A549 treated with CORT108297 at 1 μM for 4 hours (cell line): ENCODE data around the gene PROX2. TPM values are rescaled to one million over a fixed set of nuclear protein-coding genes. Genes with fewer than 3 reads are reported as not detected.

Experiments used
- total RNA-seq: library from RNA; stranded (reverse); fragments of 200-300 nt; extraction: Qiagen RNA extraction; gene quantifications from 5 replicates; pipeline ENCODE4 v1.2.3, GENCODE V29; 2022

Gene PROX2
- not detected in 5 replicates for total RNA-seq

GRCh38 chr14:74875941-74876913, at the start of gene PROX2:
Gene PROX2, minus strand, starts transcription at chr14:74876145. Its CDS starts 12,311 bp downstream, at chr14:74863834.

GRCh38 chr14:74922752-74923401, 46.9 kb upstream of the PROX2 start, which contains the start of gene RPS6KL1:
Gene RPS6KL1, minus strand, starts transcription at chr14:74923260. Its CDS starts 1,719 bp downstream, at chr14:74921541.

GRCh38 chr14:74881431-74882102, 5.6 kb upstream of the PROX2 start, which contains the start of gene DLST:
Gene DLST, plus strand, starts transcription at chr14:74881916. Its CDS starts 38 bp downstream, at chr14:74881954.

Other genes starting within 250 kb of the PROX2 start
- 22.1 to 27.8 TPM (median 25.4 TPM) in 5 replicates for gene AREL1, start 163.1 kb downstream of the PROX2 start, total RNA-seq
- 47.2 to 79.4 TPM (median 47.4 TPM) in 5 replicates for gene FCF1, start 163.0 kb downstream of the PROX2 start, total RNA-seq
- gene YLPM1, start 112.8 kb downstream of the PROX2 start, total RNA-seq, result 33.7 to 49.5 TPM (median 37.9 TPM) in 5 replicates
- 92.4 to 101 TPM (median 95.3 TPM) in 5 replicates for gene DLST, start 5.8 kb upstream of the PROX2 start, total RNA-seq
- 0.22 to 0.65 TPM (median 0.47 TPM) in 5 replicates for gene RPS6KL1, start 47.1 kb upstream of the PROX2 start, total RNA-seq
- gene PGF, start 79.5 kb upstream of the PROX2 start, total RNA-seq, result 2.5 to 4.2 TPM (median 3.8 TPM) in 5 replicates
- 72.8 to 81.4 TPM (median 77.8 TPM) in 5 replicates for gene EIF2B2, start 126.8 kb upstream of the PROX2 start, total RNA-seq
- gene MLH3, start 175.3 kb upstream of the PROX2 start, total RNA-seq, result 15.3 to 18.5 TPM (median 16.3 TPM) in 5 replicates
- 21.8 to 31.3 TPM (median 24.6 TPM) in 5 replicates for gene ACYP1, start 187.9 kb upstream of the PROX2 start, total RNA-seq
- 3.4 to 3.6 TPM (median 3.5 TPM) in 5 replicates for gene ZC2HC1C, start 193.5 kb upstream of the PROX2 start, total RNA-seq